ENCODE data around the gene FMO2.

GRCh38 chr1:171207377-171207776 lies 22.3 kb downstream of the FMO2 start:
- TF ChIP-seq, protein P1, sequence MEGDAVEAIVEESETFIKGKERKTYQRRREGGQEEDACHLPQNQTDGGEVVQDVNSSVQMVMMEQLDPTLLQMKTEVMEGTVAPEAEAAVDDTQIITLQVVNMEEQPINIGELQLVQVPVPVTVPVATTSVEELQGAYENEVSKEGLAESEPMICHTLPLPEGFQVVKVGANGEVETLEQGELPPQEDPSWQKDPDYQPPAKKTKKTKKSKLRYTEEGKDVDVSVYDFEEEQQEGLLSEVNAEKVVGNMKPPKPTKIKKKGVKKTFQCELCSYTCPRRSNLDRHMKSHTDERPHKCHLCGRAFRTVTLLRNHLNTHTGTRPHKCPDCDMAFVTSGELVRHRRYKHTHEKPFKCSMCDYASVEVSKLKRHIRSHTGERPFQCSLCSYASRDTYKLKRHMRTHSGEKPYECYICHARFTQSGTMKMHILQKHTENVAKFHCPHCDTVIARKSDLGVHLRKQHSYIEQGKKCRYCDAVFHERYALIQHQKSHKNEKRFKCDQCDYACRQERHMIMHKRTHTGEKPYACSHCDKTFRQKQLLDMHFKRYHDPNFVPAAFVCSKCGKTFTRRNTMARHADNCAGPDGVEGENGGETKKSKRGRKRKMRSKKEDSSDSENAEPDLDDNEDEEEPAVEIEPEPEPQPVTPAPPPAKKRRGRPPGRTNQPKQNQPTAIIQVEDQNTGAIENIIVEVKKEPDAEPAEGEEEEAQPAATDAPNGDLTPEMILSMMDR (IDR thresholded peaks at IDR 0.05; ENCODE audit: insufficient read depth, low read depth, low read length) = no peak
- TF ChIP-seq EZH2 (IDR thresholded peaks at IDR 0.05; ENCODE audit: insufficient read depth, low read length) = no peak
